Activated naive CD4-positive, alpha-beta T cell treated with anti-CD3 and anti-CD28 coated beads, Interleukin-2, amount 50 U/mL, for 24 hours (primary cell): ENCODE measurements around the gene C2orf49.

Experiments used
- H3K27ac Mint-ChIP-seq: one replicate; pipeline ENCODE4 v1.8.0; 2021; ENCODE audit warnings: mild to moderate bottlenecking, mixed read lengths
- H3K27me3 Mint-ChIP-seq: one replicate; pipeline ENCODE4 v1.8.0; 2021; ENCODE audit warnings: mixed read lengths
- H3K36me3 Mint-ChIP-seq: one replicate; pipeline ENCODE4 v1.8.0; 2021; ENCODE audit warnings: mixed read lengths
- H3K4me1 Mint-ChIP-seq: one replicate; pipeline ENCODE4 v1.8.0; 2021; ENCODE audit warnings: mixed read lengths
- H3K4me3 Mint-ChIP-seq: one replicate; pipeline ENCODE4 v1.8.0; 2021; ENCODE audit warnings: mild to moderate bottlenecking, mixed read lengths
- H3K9me3 Mint-ChIP-seq: one replicate; pipeline ENCODE4 v1.8.0; 2021; ENCODE audit warnings: mixed read lengths

Gene C2orf49

GRCh38 chr2:105382177-105382576 is 44.8 kb downstream of the C2orf49 start:
- H3K36me3 Mint-ChIP-seq: no peaks in the 10 kb centered on the region
- H3K4me1 Mint-ChIP-seq: no peaks in the 10 kb centered on the region
- no peaks in the 10 kb centered on the region for H3K9me3 Mint-ChIP-seq
- H3K27me3 Mint-ChIP-seq: no peaks in the 10 kb centered on the region
- no peak overlapping the region for H3K4me3 Mint-ChIP-seq
- H3K27ac Mint-ChIP-seq: no peak overlapping the region

GRCh38 chr2:105383432-105384166 is 46.3 kb downstream of the C2orf49 start:
- H3K36me3 Mint-ChIP-seq: no peaks in the 10 kb centered on the region
- no peaks in the 10 kb centered on the region for H3K4me1 Mint-ChIP-seq
- no peak overlapping the region for H3K27ac Mint-ChIP-seq
- H3K4me3 Mint-ChIP-seq: no peak overlapping the region
- H3K9me3 Mint-ChIP-seq: no peaks in the 10 kb centered on the region
- no peaks in the 10 kb centered on the region for H3K27me3 Mint-ChIP-seq

GRCh38 chr2:105384216-105384615 is 46.9 kb downstream of the C2orf49 start:
- no peak overlapping the region for H3K4me3 Mint-ChIP-seq
- no peak overlapping the region for H3K27ac Mint-ChIP-seq
- no peaks in the 10 kb centered on the region for H3K27me3 Mint-ChIP-seq
- H3K4me1 Mint-ChIP-seq: no peaks in the 10 kb centered on the region
- H3K9me3 Mint-ChIP-seq: no peaks in the 10 kb centered on the region
- no peaks in the 10 kb centered on the region for H3K36me3 Mint-ChIP-seq

GRCh38 chr2:105384861-105385260 is 47.5 kb downstream of the C2orf49 start:
- H3K27me3 Mint-ChIP-seq: no peaks in the 10 kb centered on the region
- H3K4me3 Mint-ChIP-seq: no peak overlapping the region
- H3K36me3 Mint-ChIP-seq: no peaks in the 10 kb centered on the region
- H3K9me3 Mint-ChIP-seq: no peaks in the 10 kb centered on the region
- no peaks in the 10 kb centered on the region for H3K4me1 Mint-ChIP-seq
- no peak overlapping the region for H3K27ac Mint-ChIP-seq

- H3K4me3 Mint-ChIP-seq: no peak overlapping the region
- H3K27ac Mint-ChIP-seq: no peak overlapping the region
- no peaks in the 10 kb centered on the region for H3K9me3 Mint-ChIP-seq
- no peaks in the 10 kb centered on the region for H3K4me1 Mint-ChIP-seq
- H3K27me3 Mint-ChIP-seq: no peaks in the 10 kb centered on the region
- no peaks in the 10 kb centered on the region for H3K36me3 Mint-ChIP-seq
Measured at GRCh38 chr2:105385731-105386540, 48.6 kb downstream of the C2orf49 start.

- Mint-ChIP-seq H3K27ac (no peak overlapping the region), H3K4me1 (no peaks in the 10 kb centered on the region), H3K27me3 (no peaks in the 10 kb centered on the region), H3K4me3 (no peak overlapping the region), H3K36me3 (no peaks in the 10 kb centered on the region), H3K9me3 (no peaks in the 10 kb centered on the region)
Measured at GRCh38 chr2:105387225-105387624, 49.9 kb downstream of the C2orf49 start.

- Mint-ChIP-seq H3K4me1 (peaks cover 3% of the 10 kb centered on the region), H3K27ac (no peak overlapping the region), H3K9me3 (no peaks in the 10 kb centered on the region), H3K4me3 (no peak overlapping the region), H3K27me3 (no peaks in the 10 kb centered on the region), H3K36me3 (no peaks in the 10 kb centered on the region)
Measured at GRCh38 chr2:105388971-105389381, 51.6 kb downstream of the C2orf49 start.

- H3K27me3 Mint-ChIP-seq: no peaks in the 10 kb centered on the region
- H3K27ac Mint-ChIP-seq: no peak overlapping the region
- no peaks in the 10 kb centered on the region for H3K36me3 Mint-ChIP-seq
- H3K9me3 Mint-ChIP-seq: no peaks in the 10 kb centered on the region
- no peak overlapping the region for H3K4me3 Mint-ChIP-seq
- H3K4me1 Mint-ChIP-seq: peaks cover 3% of the 10 kb centered on the region
Measured at GRCh38 chr2:105390454-105390853, 53.1 kb downstream of the C2orf49 start.

- no peak overlapping the region for H3K27ac Mint-ChIP-seq
- no peaks in the 10 kb centered on the region for H3K9me3 Mint-ChIP-seq
- peaks cover 5% of the 10 kb centered on the region for H3K4me1 Mint-ChIP-seq
- no peak overlapping the region for H3K4me3 Mint-ChIP-seq
- no peaks in the 10 kb centered on the region for H3K36me3 Mint-ChIP-seq
- H3K27me3 Mint-ChIP-seq: no peaks in the 10 kb centered on the region
Measured at GRCh38 chr2:105391058-105391627, 53.8 kb downstream of the C2orf49 start.

- Mint-ChIP-seq H3K9me3 (no peaks in the 10 kb centered on the region), H3K4me3 (no peak overlapping the region), H3K27ac (no peak overlapping the region), H3K27me3 (no peaks in the 10 kb centered on the region), H3K36me3 (no peaks in the 10 kb centered on the region), H3K4me1 (peaks cover 14% of the 10 kb centered on the region)
Measured at GRCh38 chr2:105391763-105392662, 54.7 kb downstream of the C2orf49 start.

- Mint-ChIP-seq H3K36me3 (no peaks in the 10 kb centered on the region), H3K4me1 (peaks cover 24% of the 10 kb centered on the region), H3K27ac (no peak overlapping the region), H3K27me3 (peaks cover 2% of the 10 kb centered on the region), H3K4me3 (no peak overlapping the region), H3K9me3 (no peaks in the 10 kb centered on the region)
Measured at GRCh38 chr2:105393373-105394055, 56.2 kb downstream of the C2orf49 start.

GRCh38 chr2:105394951-105395611 is 57.7 kb downstream of the C2orf49 start:
- H3K9me3 Mint-ChIP-seq: no peaks in the 10 kb centered on the region
- peaks cover 8% of the 10 kb centered on the region for H3K27me3 Mint-ChIP-seq
- H3K36me3 Mint-ChIP-seq: no peaks in the 10 kb centered on the region
- peaks cover 27% of the 10 kb centered on the region for H3K4me1 Mint-ChIP-seq
- no peak overlapping the region for H3K4me3 Mint-ChIP-seq
- peak overlapping the region; percentile 26 for H3K27ac Mint-ChIP-seq

- H3K9me3 Mint-ChIP-seq: no peaks in the 10 kb centered on the region
- H3K4me3 Mint-ChIP-seq: no peak overlapping the region
- no peaks in the 10 kb centered on the region for H3K36me3 Mint-ChIP-seq
- peaks cover 10% of the 10 kb centered on the region for H3K27me3 Mint-ChIP-seq
- peaks cover 27% of the 10 kb centered on the region for H3K4me1 Mint-ChIP-seq
- no peak overlapping the region for H3K27ac Mint-ChIP-seq
Measured at GRCh38 chr2:105395691-105396090, 58.4 kb downstream of the C2orf49 start.

- H3K4me3 Mint-ChIP-seq: no peak overlapping the region
- H3K27me3 Mint-ChIP-seq: peaks cover 10% of the 10 kb centered on the region
- no peaks in the 10 kb centered on the region for H3K36me3 Mint-ChIP-seq
- no peaks in the 10 kb centered on the region for H3K9me3 Mint-ChIP-seq
- peaks cover 27% of the 10 kb centered on the region for H3K4me1 Mint-ChIP-seq
- H3K27ac Mint-ChIP-seq: peak overlapping the region; percentile 43
Measured at GRCh38 chr2:105396254-105397024, 59.1 kb downstream of the C2orf49 start.
